GM21737 (cell line): Measurements from ENCODE around the gene SMCHD1.
"Not testable (repeated sequence)": the region's sequence is repeated elsewhere in the genome, so short reads cannot be mapped to it uniquely, and the experiment has no call there.

Source experiments
- ATAC-seq: cut with Tn5 transposase; IDR thresholded peaks from one replicate; pipeline ENCODE4 v1.9.1; 2021; ENCODE audit warnings: mild to moderate bottlenecking, moderate library complexity; ENCODE audit not compliant: unreplicated experiment

Gene SMCHD1

GRCh38 chr18:2809666-2810183 lies 154.2 kb downstream of the SMCHD1 start:
- ATAC-seq: not testable (repeated sequence)

GRCh38 chr18:2811416-2811815 lies 155.9 kb downstream of the SMCHD1 start:
- no peak for ATAC-seq

- ATAC-seq: no peak
Observed at GRCh38 chr18:2814928-2815327, 159.4 kb downstream of the SMCHD1 start.

- no peak for ATAC-seq
Observed at GRCh38 chr18:2818281-2818680, 162.8 kb downstream of the SMCHD1 start.

- no peak for ATAC-seq
Observed at GRCh38 chr18:2821695-2822094, 166.2 kb downstream of the SMCHD1 start.

GRCh38 chr18:2822213-2822921 lies 166.8 kb downstream of the SMCHD1 start:
- ATAC-seq: no peak

GRCh38 chr18:2823202-2823601 lies 167.7 kb downstream of the SMCHD1 start:
- ATAC-seq: no peak

- ATAC-seq: no peak
Observed at GRCh38 chr18:2823966-2824365, 168.4 kb downstream of the SMCHD1 start.

GRCh38 chr18:2824865-2825264 lies 169.3 kb downstream of the SMCHD1 start:
- ATAC-seq: no peak

GRCh38 chr18:2825613-2826175 lies 170.2 kb downstream of the SMCHD1 start:
- ATAC-seq: no peak

- no peak for ATAC-seq
Observed at GRCh38 chr18:2826581-2826980, 171.1 kb downstream of the SMCHD1 start.

GRCh38 chr18:2827061-2827460 lies 171.5 kb downstream of the SMCHD1 start:
- no peak for ATAC-seq

GRCh38 chr18:2836118-2836517 lies 180.6 kb downstream of the SMCHD1 start:
- not testable (repeated sequence) for ATAC-seq

GRCh38 chr18:2837290-2837689 lies 181.8 kb downstream of the SMCHD1 start:
- not testable (repeated sequence) for ATAC-seq

- ATAC-seq: no peak
Observed at GRCh38 chr18:2839202-2839601, 183.7 kb downstream of the SMCHD1 start.

GRCh38 chr18:2840521-2840920 lies 185.0 kb downstream of the SMCHD1 start:
- ATAC-seq: no peak

GRCh38 chr18:2843146-2843545 lies 187.6 kb downstream of the SMCHD1 start:
- no peak for ATAC-seq

GRCh38 chr18:2845172-2845571 lies 189.6 kb downstream of the SMCHD1 start:
- ATAC-seq: no peak

GRCh38 chr18:2846636-2847316 lies 191.2 kb downstream of the SMCHD1 start, which contains the start of gene EMILIN2:
Gene EMILIN2 (plus strand): TSS chr18:2847006. CDS start chr18:2847189, 183 bp downstream.
- peak; percentile 47 for ATAC-seq

GRCh38 chr18:2847317-2848246 lies 192.1 kb downstream of the SMCHD1 start:
- peak; percentile 43 for ATAC-seq
